Central memory CD8-positive, alpha-beta T cell (primary cell): Measurements from ENCODE around the gene FAM53A.

Experiments
- ATAC-seq: fragments of 150-1000 bp; cut with Tn5 transposase; replicated peaks from 2 replicates; pipeline ENCODE4 v1.10.0; 2022; ENCODE audit warnings: mild to moderate bottlenecking, moderate FRiP score, moderate number of reproducible peaks; ENCODE audit not compliant: poor library complexity, severe bottlenecking; ENCODE audit errors: extremely low read depth
- DNase-seq, 2 donors: peaks; one replicate each; pipeline ENCODE4 v3.0.0; 2021; ENCODE audit warnings: low spot score in 2 of 2
- H3K27ac Mint-ChIP-seq: one replicate; pipeline ENCODE4 v1.8.0; 2022; ENCODE audit warnings: low read depth, mild to moderate bottlenecking, moderate library complexity, mixed read lengths
- H3K27me3 Mint-ChIP-seq: one replicate; pipeline ENCODE4 v1.8.0; 2022; ENCODE audit warnings: mixed read lengths
- H3K36me3 Mint-ChIP-seq: one replicate; pipeline ENCODE4 v1.8.0; 2022; ENCODE audit warnings: mild to moderate bottlenecking, moderate library complexity, mixed read lengths; ENCODE audit not compliant: insufficient read depth
- H3K4me1 Mint-ChIP-seq: one replicate; pipeline ENCODE4 v1.8.0; 2022; ENCODE audit warnings: mixed read lengths
- H3K4me3 Mint-ChIP-seq: one replicate; pipeline ENCODE4 v1.8.0; 2022; ENCODE audit warnings: mild to moderate bottlenecking, moderate library complexity, mixed read lengths
- H3K9me3 Mint-ChIP-seq: one replicate; pipeline ENCODE4 v1.8.0; 2022; ENCODE audit warnings: mixed read lengths

Gene FAM53A

DNA sequence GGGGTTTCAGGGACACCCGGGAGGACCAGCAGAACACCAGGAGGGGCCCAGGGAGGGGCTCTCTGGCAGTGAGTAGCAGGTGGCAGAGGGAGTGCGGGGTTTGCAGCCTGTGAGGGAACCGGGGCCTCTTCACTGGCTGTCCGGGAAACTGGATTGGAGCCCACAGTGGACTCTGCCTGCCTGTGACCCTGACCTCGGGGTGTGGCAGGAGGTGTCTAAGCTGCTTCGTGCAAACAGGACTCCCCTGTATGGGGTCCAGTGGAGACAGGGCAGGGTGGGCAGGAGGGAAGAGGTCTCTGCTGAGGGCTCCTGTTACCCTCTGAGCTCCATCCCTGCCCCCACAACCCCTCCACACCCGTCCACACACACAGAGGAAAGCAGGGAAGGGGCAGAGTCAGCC is 50.1 kb downstream of the FAM53A start:
- ATAC-seq (no peak), DNase-seq (no peak)
- Mint-ChIP-seq H3K27ac (no peak overlapping the region), H3K4me3 (no peak overlapping the region), H3K36me3 (peaks cover 4% of the 10 kb centered on the region), H3K4me1 (no peaks in the 10 kb centered on the region), H3K9me3 (no peaks in the 10 kb centered on the region), H3K27me3 (peaks cover 11% of the 10 kb centered on the region)

- H3K36me3 Mint-ChIP-seq = peaks cover 4% of the 10 kb centered on the region
- H3K9me3 Mint-ChIP-seq = no peaks in the 10 kb centered on the region
- no peak for DNase-seq
- no peaks in the 10 kb centered on the region for H3K4me1 Mint-ChIP-seq
- peaks cover 11% of the 10 kb centered on the region for H3K27me3 Mint-ChIP-seq
- no peak overlapping the region for H3K27ac Mint-ChIP-seq
- H3K4me3 Mint-ChIP-seq = no peak overlapping the region
- no peak for ATAC-seq
These were observed 51.7 kb downstream of the FAM53A start for GRCh38 chr4:1632109-1633104.

DNA sequence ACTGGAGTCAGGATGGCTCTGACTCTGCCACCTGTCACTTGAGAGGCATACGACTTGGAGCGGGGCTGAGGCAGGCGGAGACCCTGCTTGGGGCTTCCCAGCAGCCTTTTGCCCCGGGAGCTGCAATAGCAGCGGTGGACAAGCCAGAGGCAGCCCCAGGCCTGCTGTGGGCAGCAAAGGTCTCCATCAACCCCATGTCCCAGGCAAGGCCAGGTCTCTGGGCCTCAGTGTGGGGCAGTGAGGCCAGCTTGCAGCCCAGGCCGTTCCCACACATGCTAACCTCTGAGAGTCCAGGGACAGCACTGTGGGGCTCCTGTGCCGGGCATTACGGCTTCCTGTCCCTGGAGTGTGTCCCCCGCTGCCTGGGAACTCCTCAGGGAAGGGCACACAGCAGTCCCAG is 53.0 kb downstream of the FAM53A start:
- Mint-ChIP-seq H3K27ac (no peak overlapping the region), H3K4me1 (no peaks in the 10 kb centered on the region), H3K4me3 (no peak overlapping the region), H3K9me3 (no peaks in the 10 kb centered on the region), H3K27me3 (peaks cover 11% of the 10 kb centered on the region), H3K36me3 (peaks cover 2% of the 10 kb centered on the region)
- ATAC-seq (no peak), DNase-seq (no peak)

DNA sequence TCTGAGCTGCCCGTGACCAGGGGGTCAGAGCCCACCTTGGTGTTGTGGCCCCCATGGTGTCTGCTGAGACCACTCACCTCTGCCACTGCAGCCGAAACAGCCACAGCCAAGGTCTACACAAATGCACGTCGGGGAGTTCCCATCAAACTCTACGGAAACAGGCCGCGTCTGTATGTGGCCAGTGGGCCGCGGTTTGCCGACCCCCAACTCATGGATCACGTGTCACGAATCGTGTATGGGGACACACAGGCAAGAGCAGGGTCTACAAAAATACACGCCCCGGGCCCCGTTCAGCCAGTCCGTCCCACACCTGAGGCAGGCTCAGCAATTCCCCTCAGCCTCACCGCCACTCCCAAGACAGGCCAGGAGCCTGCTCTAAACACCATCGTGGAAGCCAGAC is 53.8 kb downstream of the FAM53A start:
- H3K36me3 Mint-ChIP-seq = peaks cover 4% of the 10 kb centered on the region
- H3K4me3 Mint-ChIP-seq = no peak overlapping the region
- H3K4me1 Mint-ChIP-seq = no peaks in the 10 kb centered on the region
- ATAC-seq (no peak), DNase-seq (no peak)
- no peak overlapping the region for H3K27ac Mint-ChIP-seq
- peaks cover 11% of the 10 kb centered on the region for H3K27me3 Mint-ChIP-seq
- no peaks in the 10 kb centered on the region for H3K9me3 Mint-ChIP-seq

GRCh38 chr4:1629699-1630083 is 54.4 kb downstream of the FAM53A start:
- Mint-ChIP-seq H3K4me3 (no peak overlapping the region), H3K27ac (no peak overlapping the region), H3K36me3 (peaks cover 4% of the 10 kb centered on the region), H3K9me3 (no peaks in the 10 kb centered on the region), H3K27me3 (peaks cover 11% of the 10 kb centered on the region), H3K4me1 (no peaks in the 10 kb centered on the region)
- ATAC-seq = no peak
- no peak for DNase-seq

DNA sequence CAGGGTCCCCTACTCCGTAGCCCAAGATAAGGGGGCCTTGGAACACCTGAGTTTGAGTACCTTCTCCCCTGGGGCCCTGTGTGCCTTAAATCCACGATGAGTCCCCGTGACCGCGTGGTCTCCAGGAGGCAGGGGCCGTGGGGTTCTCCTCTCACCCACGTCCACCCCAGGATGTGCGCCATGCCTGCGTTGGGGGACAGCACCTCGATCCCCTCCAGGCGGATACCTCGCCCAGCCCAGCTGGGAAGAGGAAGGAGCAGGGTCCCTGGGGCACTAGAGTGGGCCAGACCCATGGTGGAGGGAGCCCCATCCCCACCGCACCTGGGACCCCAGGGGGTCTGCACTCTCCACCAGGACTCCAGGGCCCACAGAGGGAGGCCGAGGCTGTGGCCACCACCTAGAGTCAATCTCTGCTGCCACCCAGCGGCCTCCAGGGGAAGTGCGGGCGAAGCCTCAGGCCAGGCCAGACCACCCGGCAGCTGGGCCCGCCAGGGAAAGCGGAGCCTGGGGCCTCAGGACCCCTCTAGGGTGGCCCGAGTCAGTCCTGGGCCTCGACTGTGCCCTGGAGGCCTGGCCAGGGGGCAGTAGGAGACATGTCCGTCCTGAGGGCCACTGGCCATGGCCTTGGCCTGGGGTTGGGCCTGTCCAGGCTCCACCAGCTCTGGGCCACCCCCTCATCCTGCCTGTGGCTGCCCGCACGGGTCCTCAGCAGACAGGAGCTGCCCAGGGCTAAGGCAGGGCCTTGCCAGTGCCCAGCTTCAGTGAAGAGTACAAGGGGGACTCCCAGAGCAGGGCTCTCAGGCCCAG is 55.0 kb downstream of the FAM53A start:
- no peak overlapping the region for H3K4me3 Mint-ChIP-seq
- peaks cover 11% of the 10 kb centered on the region for H3K27me3 Mint-ChIP-seq
- peaks cover 4% of the 10 kb centered on the region for H3K36me3 Mint-ChIP-seq
- peak; percentile 49 for ATAC-seq
- no peaks in the 10 kb centered on the region for H3K9me3 Mint-ChIP-seq
- no peak overlapping the region for H3K27ac Mint-ChIP-seq
- peak; percentile 40 to 70 for DNase-seq
- H3K4me1 Mint-ChIP-seq = no peaks in the 10 kb centered on the region

- no peak overlapping the region for H3K4me3 Mint-ChIP-seq
- H3K27me3 Mint-ChIP-seq = no peaks in the 10 kb centered on the region
- no peaks in the 10 kb centered on the region for H3K4me1 Mint-ChIP-seq
- H3K27ac Mint-ChIP-seq = no peak overlapping the region
- no peak for DNase-seq
- no peak for ATAC-seq
- no peaks in the 10 kb centered on the region for H3K9me3 Mint-ChIP-seq
- peaks cover 4% of the 10 kb centered on the region for H3K36me3 Mint-ChIP-seq
These were observed 56.4 kb downstream of the FAM53A start for GRCh38 chr4:1627417-1628313.

DNA sequence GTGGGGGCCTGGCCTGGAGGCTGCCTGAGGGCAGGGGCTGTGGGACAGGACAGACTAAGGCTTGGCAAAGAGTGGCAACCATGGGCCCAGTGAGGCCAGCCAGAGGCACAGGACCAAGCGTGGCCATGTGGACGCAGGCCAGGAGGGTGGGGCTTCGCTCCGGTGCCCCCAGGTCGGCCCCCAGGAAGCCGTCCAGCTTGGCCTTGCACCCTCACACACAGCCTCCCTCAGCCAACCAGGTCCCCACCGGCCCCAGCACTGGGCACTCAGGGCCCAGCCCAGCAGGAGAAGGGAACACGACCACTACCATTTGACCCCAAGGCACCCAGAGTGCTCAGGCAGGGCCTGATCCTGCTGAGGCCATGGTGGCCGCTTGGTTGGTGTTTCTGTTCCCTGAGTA is 57.2 kb downstream of the FAM53A start:
- DNase-seq (no peak), ATAC-seq (no peak)
- no peak overlapping the region for H3K4me3 Mint-ChIP-seq
- H3K4me1 Mint-ChIP-seq = no peaks in the 10 kb centered on the region
- H3K27me3 Mint-ChIP-seq = no peaks in the 10 kb centered on the region
- no peaks in the 10 kb centered on the region for H3K9me3 Mint-ChIP-seq
- H3K36me3 Mint-ChIP-seq = peaks cover 4% of the 10 kb centered on the region
- H3K27ac Mint-ChIP-seq = no peak overlapping the region

DNA sequence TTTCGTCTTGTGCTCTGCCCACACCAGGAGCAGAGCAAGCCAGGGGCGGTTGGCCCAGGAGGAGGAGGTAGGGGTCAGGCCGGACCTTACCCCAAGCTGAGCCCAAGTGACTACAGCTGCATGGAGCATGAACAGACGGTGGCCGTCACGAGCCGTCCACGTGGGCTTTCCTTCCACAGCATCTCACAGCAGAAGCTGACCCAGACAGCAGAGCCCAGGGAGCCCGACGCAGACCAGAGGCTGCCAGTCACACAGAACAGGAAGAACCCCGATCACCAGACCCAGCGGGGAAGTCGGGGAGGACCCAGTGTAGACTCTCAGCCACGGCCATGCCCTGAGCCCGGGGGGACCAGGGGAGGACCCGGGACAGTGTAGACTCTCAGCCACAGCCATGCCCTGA is 58.0 kb downstream of the FAM53A start:
- no peak for ATAC-seq
- no peak for DNase-seq
- H3K9me3 Mint-ChIP-seq = no peaks in the 10 kb centered on the region
- peaks cover 4% of the 10 kb centered on the region for H3K36me3 Mint-ChIP-seq
- H3K27me3 Mint-ChIP-seq = no peaks in the 10 kb centered on the region
- no peak overlapping the region for H3K27ac Mint-ChIP-seq
- no peak overlapping the region for H3K4me3 Mint-ChIP-seq
- no peaks in the 10 kb centered on the region for H3K4me1 Mint-ChIP-seq

DNA sequence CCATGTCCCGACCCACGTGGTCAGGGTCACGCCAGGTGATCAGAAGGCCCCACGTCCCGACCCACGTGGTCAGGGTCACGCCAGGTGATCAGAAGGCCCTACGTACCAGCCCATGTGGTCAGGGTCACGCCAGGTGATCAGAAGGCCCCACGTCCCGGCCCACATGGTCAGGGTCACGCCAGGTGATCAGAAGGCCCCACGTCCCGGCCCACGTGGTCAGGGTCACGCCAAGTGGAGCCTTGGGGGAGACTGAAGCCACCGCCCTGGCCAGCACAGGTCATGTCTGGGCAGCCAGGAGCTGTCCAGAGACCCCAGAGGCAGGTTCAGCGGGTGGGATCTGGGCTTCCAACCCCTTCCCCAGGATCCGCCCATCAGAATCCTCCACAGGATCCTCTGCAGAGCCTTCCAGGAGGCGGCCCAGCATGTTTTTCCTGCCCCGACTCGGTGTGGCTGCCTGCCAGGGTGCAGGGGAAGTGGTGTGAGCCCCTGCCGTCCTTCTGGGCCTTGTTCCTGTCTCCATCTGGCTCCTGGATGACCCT is 58.4 kb downstream of the FAM53A start:
- DNase-seq (no peak), ATAC-seq (no peak)
- Mint-ChIP-seq H3K4me3 (no peak overlapping the region), H3K27me3 (no peaks in the 10 kb centered on the region), H3K4me1 (no peaks in the 10 kb centered on the region), H3K36me3 (peaks cover 4% of the 10 kb centered on the region), H3K9me3 (no peaks in the 10 kb centered on the region), H3K27ac (no peak overlapping the region)

DNA sequence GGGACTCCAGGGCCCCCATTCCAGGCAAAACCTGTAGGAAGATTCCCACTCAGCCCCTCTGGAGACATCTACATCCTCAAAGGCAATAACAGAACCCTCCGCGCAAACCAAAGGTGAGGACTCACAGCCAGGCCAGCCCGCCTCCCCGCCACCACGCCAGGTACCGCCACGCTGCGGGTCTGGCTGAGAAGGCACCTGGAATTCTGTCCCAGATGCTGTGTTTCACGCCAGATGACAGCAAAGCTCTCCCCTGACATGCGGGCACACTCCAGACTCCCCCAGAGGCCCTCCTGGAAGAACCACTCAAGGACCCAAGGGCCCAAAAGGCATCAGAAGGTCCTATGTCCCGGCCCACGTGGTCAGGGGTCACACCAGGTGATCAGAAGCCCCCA is 59.6 kb downstream of the FAM53A start:
- H3K4me3 Mint-ChIP-seq = no peak overlapping the region
- DNase-seq = no peak
- no peaks in the 10 kb centered on the region for H3K9me3 Mint-ChIP-seq
- no peaks in the 10 kb centered on the region for H3K27me3 Mint-ChIP-seq
- H3K4me1 Mint-ChIP-seq = no peaks in the 10 kb centered on the region
- ATAC-seq = no peak
- no peak overlapping the region for H3K27ac Mint-ChIP-seq
- peaks cover 3% of the 10 kb centered on the region for H3K36me3 Mint-ChIP-seq
